Keratinocyte (primary cell): ENCODE measurements around the gene STIP1. TPM values are rescaled to one million over a fixed set of nuclear protein-coding genes. Genes with fewer than 3 reads are reported as not detected.

Experiments
- DNase-seq: peaks from one replicate; pipeline ENCODE4 v3.0.0-alpha.2; 2011; ENCODE audit warnings: low read depth, missing footprints, low spot score
- FAIRE-seq: peaks from 2 replicates; lab custom pipeline; 2011; peaks lifted over from hg19 to GRCh38; lab: Jason Lieb, UNC
- H2AFZ ChIP-seq: 2 replicates; pipeline ENCODE4 v1.6.0; 2012; ENCODE audit warnings: low read length, control low read depth, inconsistent platforms; ENCODE audit not compliant: control insufficient read depth
- H3K27ac ChIP-seq: 2 replicates; pipeline ENCODE4 v1.5.1; 2011; ENCODE audit warnings: low read length; ENCODE audit not compliant: control insufficient read depth, insufficient read depth
- H3K27me3 ChIP-seq: 3 replicates; pipeline ENCODE4 v1.6.0; 2011; ENCODE audit warnings: low read length; ENCODE audit not compliant: control insufficient read depth, insufficient read depth; ENCODE audit errors: extremely low read depth
- H3K36me3 ChIP-seq, 2 experiments: 2 replicates in 1 of 2; 3 replicates in 1 of 2; pipeline ENCODE4 v1.5.1; 2011; ENCODE audit warnings: low read length in 2 of 2, mild to moderate bottlenecking in 1 of 2; ENCODE audit not compliant: control insufficient read depth in 2 of 2, insufficient read depth in 2 of 2; ENCODE audit errors: extremely low read depth in 1 of 2
- H3K4me1 ChIP-seq: 3 replicates; pipeline ENCODE4 v1.5.1; 2011; ENCODE audit warnings: low read length; ENCODE audit not compliant: control insufficient read depth, insufficient read depth; ENCODE audit errors: extremely low read depth
- H3K4me2 ChIP-seq: 3 replicates; pipeline ENCODE4 v1.6.0; 2011; ENCODE audit warnings: low read depth, low read length; ENCODE audit not compliant: control insufficient read depth, insufficient read depth; ENCODE audit errors: extremely low read depth
- H3K4me3 ChIP-seq, 3 experiments: fragments of 200-600 bp in 1 of 3; sonication (generic) in 1 of 3; 2 replicates in 2 of 3; 3 replicates in 1 of 3; pipeline ENCODE4 v1.5.1; 2011 to 2016; ENCODE audit warnings: low read length in 3 of 3, mild to moderate bottlenecking in 3 of 3, control low read depth in 2 of 3, inconsistent platforms in 1 of 3, low read depth in 1 of 3, mixed read lengths in 1 of 3, mixed run types in 1 of 3, moderate library complexity in 1 of 3; ENCODE audit not compliant: control insufficient read depth in 2 of 3, insufficient read depth in 2 of 3; ENCODE audit errors: extremely low read depth in 1 of 3
- H3K79me2 ChIP-seq: 2 replicates; pipeline ENCODE4 v1.6.0; 2012; ENCODE audit warnings: low read length; ENCODE audit not compliant: control insufficient read depth, insufficient read depth
- H3K9ac ChIP-seq: 3 replicates; pipeline ENCODE4 v1.6.0; 2011; ENCODE audit warnings: low read length; ENCODE audit not compliant: control insufficient read depth, insufficient read depth; ENCODE audit errors: extremely low read depth
- H3K9me1 ChIP-seq: 3 replicates; pipeline ENCODE4 v1.6.0; 2011; ENCODE audit warnings: low read length; ENCODE audit not compliant: control insufficient read depth, insufficient read depth; ENCODE audit errors: extremely low read depth
- H3K9me3 ChIP-seq: 2 replicates; pipeline ENCODE4 v1.5.1; 2012; ENCODE audit warnings: low read depth, low read length; ENCODE audit not compliant: control insufficient read depth
- H4K20me1 ChIP-seq: 3 replicates; pipeline ENCODE4 v1.6.0; 2011; ENCODE audit warnings: low read length; ENCODE audit not compliant: control insufficient read depth, insufficient read depth; ENCODE audit errors: extremely low read depth
- CTCF ChIP-seq, 3 experiments: IDR thresholded peaks in 1 of 3; conservative IDR thresholded peaks in 1 of 3; optimal IDR thresholded peaks in 1 of 3; 2 replicates in 2 of 3; 3 replicates in 1 of 3; pipeline versions ENCODE3 to v1.5.1; 2011; ENCODE audit warnings: low read length in 3 of 3, mild to moderate bottlenecking in 3 of 3, moderate library complexity in 2 of 3, control low read depth in 1 of 3, inconsistent platforms in 1 of 3; ENCODE audit not compliant: insufficient read depth in 2 of 3; ENCODE audit errors: extremely low read depth in 1 of 3
- EZH2 ChIP-seq: IDR thresholded peaks from one replicate; pipeline ENCODE4 v1.6.1; 2012; ENCODE audit warnings: inconsistent platforms, mild to moderate bottlenecking, low read length, moderate library complexity
- dilution Hi-C: fragments of 300-500 bp; cut with MboI; formaldehyde crosslinking; loops from one replicate; pipeline ENCODE4 v1.7.0; 2020; ENCODE audit warnings: low sequenced_read_pairs; ENCODE audit not compliant: extremely low pct_ligation_motif_present
- polyA plus RNA-seq, 5 experiments: library from polyadenylated mRNA; depleted of rRNA in 3 of 5; stranded (reverse) in 3 of 5; stranded (forward) in 1 of 5; unstranded in 1 of 5; fragments of >200 nt; gene quantifications; 1 replicate in 1 of 5; 2 replicates in 3 of 5; 3 replicates in 1 of 5; pipeline versions ENCODE4 v1.2.1 to v1.2.3, GENCODE V29; 2011 to 2012; ENCODE audit warnings: missing spikeins in 2 of 5, low read depth in 1 of 5, low replicate concordance in 1 of 5

STIP1 gene
- polyA plus RNA-seq, 1 donor (not counting 4 experiments of a cell fraction or from before 2014, with no cell fraction given): 206 TPM

GRCh38 chr11:64153812-64154211, 32.2 kb upstream of the STIP1 start:
- DNase-seq (no peak), FAIRE-seq (no peak)
- no peak overlapping the region for H3K4me2 ChIP-seq
- dilution Hi-C loops: no loop called here
- no peaks in the 10 kb centered on the region for H3K4me1 ChIP-seq
- H3K9me1 ChIP-seq: no peaks in the 10 kb centered on the region
- H2AFZ ChIP-seq: no peak overlapping the region
- no peaks in the 10 kb centered on the region for H3K9me3 ChIP-seq
- TF ChIP-seq EZH2: no peak
- TF ChIP-seq CTCF (optimal IDR thresholded peaks at IDR 0.05 in 1 of 3, IDR thresholded peaks at IDR 0.05 in 1 of 3, conservative IDR thresholded peaks at IDR 0.05 in 1 of 3; ENCODE audit: extremely low read depth in 1 of 3, insufficient read depth in 2 of 3, low read length in 3 of 3): no peak
- no peak overlapping the region for H3K27ac ChIP-seq
- no peaks in the 10 kb centered on the region for H3K79me2 ChIP-seq
- no peaks in the 10 kb centered on the region for H3K36me3 ChIP-seq
- peaks cover 2% of the 10 kb centered on the region for H4K20me1 ChIP-seq
- no peaks in the 10 kb centered on the region for H3K27me3 ChIP-seq
- H3K9ac ChIP-seq: no peak overlapping the region
- H3K4me3 ChIP-seq: no peak overlapping the region

GRCh38 chr11:64156235-64157011, 29.5 kb upstream of the STIP1 start:
- Histone ChIP-seq H3K79me2 (no peaks in the 10 kb centered on the region), H3K9me3 (no peaks in the 10 kb centered on the region), H2AFZ (no peak overlapping the region), H3K4me3 (no peak overlapping the region), H3K36me3 (no peaks in the 10 kb centered on the region), H3K27me3 (no peaks in the 10 kb centered on the region), H3K4me1 (no peaks in the 10 kb centered on the region), H3K27ac (no peak overlapping the region), H4K20me1 (peaks cover 2% of the 10 kb centered on the region), H3K9ac (no peak overlapping the region), H3K9me1 (no peaks in the 10 kb centered on the region), H3K4me2 (no peak overlapping the region)
- dilution Hi-C loops: no loop called here
- DNase-seq (no peak), FAIRE-seq (no peak)
- no peak for TF ChIP-seq CTCF (optimal IDR thresholded peaks at IDR 0.05 in 1 of 3, IDR thresholded peaks at IDR 0.05 in 1 of 3, conservative IDR thresholded peaks at IDR 0.05 in 1 of 3; ENCODE audit: extremely low read depth in 1 of 3, insufficient read depth in 2 of 3, low read length in 3 of 3)
